HG02588 (cell line): Measurements from ENCODE around the gene KCNN2.
"Not testable (repeated sequence)": the region's sequence is repeated elsewhere in the genome, so short reads cannot be mapped to it uniquely, and the experiment has no call there.

Experiments used
- ATAC-seq: cut with Tn5 transposase; IDR thresholded peaks from one replicate; pipeline ENCODE4 v1.9.1; 2021; ENCODE audit warnings: mild to moderate bottlenecking, moderate library complexity; ENCODE audit not compliant: unreplicated experiment

KCNN2 gene

GRCh38 chr5:114418176-114419066, 56.6 kb downstream of the KCNN2 start:
- peak; percentile 96 for ATAC-seq

GRCh38 chr5:114419067-114419388, 57.2 kb downstream of the KCNN2 start:
- peak; percentile 13 for ATAC-seq

GRCh38 chr5:114419959-114420358, 58.1 kb downstream of the KCNN2 start:
- ATAC-seq = no peak

- no peak for ATAC-seq
Measured at GRCh38 chr5:114427204-114427603, 65.3 kb downstream of the KCNN2 start.

GRCh38 chr5:114430532-114430931, 68.7 kb downstream of the KCNN2 start:
- ATAC-seq = no peak

GRCh38 chr5:114432684-114433083, 70.8 kb downstream of the KCNN2 start:
- ATAC-seq = not testable (repeated sequence)

GRCh38 chr5:114434396-114435219, 72.7 kb downstream of the KCNN2 start:
- no peak for ATAC-seq

- ATAC-seq = no peak
Measured at GRCh38 chr5:114435220-114435481, 73.3 kb downstream of the KCNN2 start.

GRCh38 chr5:114435885-114436299, 74.0 kb downstream of the KCNN2 start:
- ATAC-seq = peak; percentile 86

GRCh38 chr5:114437936-114438335, 76.1 kb downstream of the KCNN2 start:
- ATAC-seq = no peak

GRCh38 chr5:114438471-114438870, 76.6 kb downstream of the KCNN2 start:
- no peak for ATAC-seq

- no peak for ATAC-seq
Measured at GRCh38 chr5:114447084-114447773, 85.4 kb downstream of the KCNN2 start.

GRCh38 chr5:114448481-114448880, 86.6 kb downstream of the KCNN2 start:
- no peak for ATAC-seq

GRCh38 chr5:114449860-114450421, 88.1 kb downstream of the KCNN2 start:
- ATAC-seq = peak; percentile 99

GRCh38 chr5:114450437-114450836, 88.6 kb downstream of the KCNN2 start:
- no peak for ATAC-seq

- ATAC-seq = no peak
Measured at GRCh38 chr5:114458726-114459125, 96.9 kb downstream of the KCNN2 start.

- no peak for ATAC-seq
Measured at GRCh38 chr5:114467171-114467570, 105.3 kb downstream of the KCNN2 start.

GRCh38 chr5:114467729-114468128, 105.9 kb downstream of the KCNN2 start:
- no peak for ATAC-seq

- ATAC-seq = no peak
Measured at GRCh38 chr5:114469372-114469771, 107.5 kb downstream of the KCNN2 start.

GRCh38 chr5:114471529-114471928, 109.7 kb downstream of the KCNN2 start:
- ATAC-seq = no peak

- no peak for ATAC-seq
Measured at GRCh38 chr5:114473541-114473940, 111.7 kb downstream of the KCNN2 start.
